ENCODE data around the gene SURF1.

SURF1 gene

DNA sequence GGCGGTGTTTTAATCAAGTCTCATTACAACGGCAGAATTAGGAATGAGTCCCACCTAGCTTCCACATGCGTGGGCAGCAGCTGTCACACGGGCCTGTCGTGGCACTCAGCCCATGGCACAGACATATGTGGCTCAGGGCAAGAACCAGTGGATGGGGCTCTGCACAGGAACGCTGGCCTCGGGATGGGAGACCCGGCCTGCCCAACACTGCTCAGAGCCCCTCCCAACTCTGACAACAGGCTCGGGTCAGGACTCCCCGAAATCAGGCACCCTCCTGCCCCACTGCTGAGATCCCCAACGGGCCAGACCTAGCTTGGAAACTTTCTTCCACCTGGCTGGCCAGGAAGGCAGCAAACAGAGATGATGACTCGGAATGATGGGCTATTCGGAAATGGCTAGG lies 15.4 kb downstream of the SURF1 start:
- Histone ChIP-seq H3K36me3 (ENCODE audit: insufficient read depth, low read length) (peaks cover 73% of the 10 kb centered on the region), H3K27ac (ENCODE audit: low read depth, low read length, poor library complexity, severe bottlenecking) (peak overlapping the region; percentile 44), H3K4me3 (ENCODE audit: low read depth, low read length, poor library complexity, severe bottlenecking) (no peak overlapping the region), H3K9me2 (ENCODE audit: low read depth, low read length) (no peaks in the 10 kb centered on the region), H3K9me3 (ENCODE audit: low read length) (no peaks in the 10 kb centered on the region), H3K9ac (ENCODE audit: low read length) (no peak overlapping the region), H3K4me2 (ENCODE audit: low read length) (no peak overlapping the region), H3K4me1 (ENCODE audit: insufficient read depth, low read length, severe bottlenecking) (peaks cover 24% of the 10 kb centered on the region), H3F3A (ENCODE audit: insufficient read depth, low read length) (no peaks in the 10 kb centered on the region), H4K20me1 (ENCODE audit: insufficient read depth, low read length) (no peaks in the 10 kb centered on the region), H2AFZ (ENCODE audit: low read length) (no peak overlapping the region), H3K79me2 (ENCODE audit: insufficient read depth, low read length) (no peaks in the 10 kb centered on the region), H3K27me3 (ENCODE audit: insufficient read depth, low read length) (no peaks in the 10 kb centered on the region)
- TF ChIP-seq EZH2 (IDR thresholded peaks at IDR 0.05; ENCODE audit: borderline replicate concordance, low read length), result no peak
- no peak for TF ChIP-seq CTCF (IDR thresholded peaks at IDR 0.05; ENCODE audit: low read length)

GRCh38 chr9:133340256-133340655 lies 16.0 kb downstream of the SURF1 start:
- H3K9ac ChIP-seq (ENCODE audit: low read length), result no peak overlapping the region; the same call in 1 of the 2 replicates
- no peak overlapping the region for H3K4me3 ChIP-seq (ENCODE audit: low read depth, low read length, poor library complexity, severe bottlenecking)
- no peaks in the 10 kb centered on the region for H3K27me3 ChIP-seq (ENCODE audit: insufficient read depth, low read length)
- no peaks in the 10 kb centered on the region for H3K9me3 ChIP-seq (ENCODE audit: low read length)
- peaks cover 23% of the 10 kb centered on the region for H3K4me1 ChIP-seq (ENCODE audit: insufficient read depth, low read length, severe bottlenecking)
- no peaks in the 10 kb centered on the region for H3K9me2 ChIP-seq (ENCODE audit: low read depth, low read length)
- TF ChIP-seq CTCF (IDR thresholded peaks at IDR 0.05; ENCODE audit: low read length) (no peak), EZH2 (IDR thresholded peaks at IDR 0.05; ENCODE audit: borderline replicate concordance, low read length) (no peak)
- H4K20me1 ChIP-seq (ENCODE audit: insufficient read depth, low read length), result no peaks in the 10 kb centered on the region
- H2AFZ ChIP-seq (ENCODE audit: low read length), result no peak overlapping the region
- H3K4me2 ChIP-seq (ENCODE audit: low read length), result peak overlapping the region; percentile 25; the same call in 1 of the 2 replicates
- H3F3A ChIP-seq (ENCODE audit: insufficient read depth, low read length), result no peaks in the 10 kb centered on the region
- peak overlapping the region; percentile 44 for H3K27ac ChIP-seq (ENCODE audit: low read depth, low read length, poor library complexity, severe bottlenecking)
- peaks cover 66% of the 10 kb centered on the region for H3K36me3 ChIP-seq (ENCODE audit: insufficient read depth, low read length)
- peaks cover 5% of the 10 kb centered on the region for H3K79me2 ChIP-seq (ENCODE audit: insufficient read depth, low read length)

- Histone ChIP-seq H3K27ac (ENCODE audit: low read depth, low read length, poor library complexity, severe bottlenecking) (no peak overlapping the region), H3K4me3 (ENCODE audit: low read depth, low read length, poor library complexity, severe bottlenecking) (no peak overlapping the region), H3K79me2 (ENCODE audit: insufficient read depth, low read length) (peaks cover 12% of the 10 kb centered on the region), H3K9me3 (ENCODE audit: low read length) (no peaks in the 10 kb centered on the region), H3K27me3 (ENCODE audit: insufficient read depth, low read length) (no peaks in the 10 kb centered on the region), H2AFZ (ENCODE audit: low read length) (no peak overlapping the region), H4K20me1 (ENCODE audit: insufficient read depth, low read length) (no peaks in the 10 kb centered on the region), H3K9ac (ENCODE audit: low read length) (no peak overlapping the region), H3K9me2 (ENCODE audit: low read depth, low read length) (no peaks in the 10 kb centered on the region), H3K36me3 (ENCODE audit: insufficient read depth, low read length) (peaks cover 62% of the 10 kb centered on the region), H3K4me2 (ENCODE audit: low read length) (no peak overlapping the region), H3K4me1 (ENCODE audit: insufficient read depth, low read length, severe bottlenecking) (peaks cover 29% of the 10 kb centered on the region), H3F3A (ENCODE audit: insufficient read depth, low read length) (no peaks in the 10 kb centered on the region)
- TF ChIP-seq EZH2 (IDR thresholded peaks at IDR 0.05; ENCODE audit: borderline replicate concordance, low read length) (no peak), CTCF (IDR thresholded peaks at IDR 0.05; ENCODE audit: low read length) (no peak)
Measured at GRCh38 chr9:133339641-133340040, 16.6 kb downstream of the SURF1 start.

Measured in OCI-LY1 (cell line).